Neutrophil (primary cell): ENCODE measurements around the gene NECAP2.

ENCODE experiments used
- H3K27ac ChIP-seq: fragments of 200-600 bp; sonication (generic); 2 replicates; pipeline ENCODE4 v1.5.1; 2016; ENCODE audit warnings: mild to moderate bottlenecking, moderate library complexity
- H3K27me3 ChIP-seq: fragments of 200-600 bp; sonication (generic); 2 replicates; pipeline ENCODE4 v1.6.0; 2016; ENCODE audit warnings: mild to moderate bottlenecking
- H3K36me3 ChIP-seq: fragments of 200-600 bp; sonication (generic); 2 replicates; pipeline ENCODE4 v1.5.1; 2017
- H3K4me1 ChIP-seq, 2 experiments: fragments of 200-600 bp in 1 of 2; sonication (generic) in 1 of 2; 1 replicate in 1 of 2; 2 replicates in 1 of 2; pipeline versions ENCODE4 v1.5.1 to v1.6.1; 2013 to 2016; ENCODE audit warnings: low read depth in 1 of 2, low read length in 1 of 2, mild to moderate bottlenecking in 1 of 2, moderate library complexity in 1 of 2; ENCODE audit not compliant: control insufficient read depth in 1 of 2, insufficient read depth in 1 of 2
- H3K4me3 ChIP-seq, 2 experiments: fragments of 200-600 bp in 1 of 2; sonication (generic) in 1 of 2; 1 replicate in 1 of 2; 2 replicates in 1 of 2; pipeline ENCODE4 v1.5.1; 2013 to 2016; ENCODE audit warnings: low read depth in 1 of 2, low read length in 1 of 2, mild to moderate bottlenecking in 1 of 2, moderate library complexity in 1 of 2
- H3K9me3 ChIP-seq: fragments of 200-600 bp; sonication (generic); 2 replicates; pipeline ENCODE4 v1.5.1; 2016
- TF ChIP-seq, protein P1 (sequence below): fragments of 200-600 bp; sonication (generic); IDR thresholded peaks from 2 replicates; pipeline ENCODE4 v1.5.1; 2016; ENCODE audit warnings: antibody characterized with exemption

NECAP2 gene

DNA sequence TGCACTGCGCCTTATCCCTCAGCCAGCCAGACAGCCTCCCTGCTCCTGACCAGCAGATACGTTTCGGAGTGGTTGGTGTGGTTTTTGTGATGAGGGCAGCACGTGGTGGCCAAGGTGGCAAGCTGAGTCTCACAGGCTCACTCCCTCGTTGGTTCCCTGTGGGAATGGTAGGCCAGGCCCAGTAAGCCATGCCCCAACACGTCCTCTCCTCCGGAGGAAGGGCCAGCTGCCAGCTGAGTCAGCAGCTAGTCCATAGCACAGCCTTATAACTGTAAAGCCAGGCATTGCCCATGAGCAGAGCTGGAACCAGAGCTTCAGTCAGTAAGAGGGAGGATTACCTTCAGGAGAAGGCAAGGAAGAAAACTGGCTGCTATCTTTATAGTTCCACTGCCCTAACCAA lies 43.9 kb upstream of the NECAP2 start:
- Histone ChIP-seq H3K27ac (no peak overlapping the region), H3K4me3 (no peak overlapping the region), H3K4me1 (peaks cover 4% of the 10 kb centered on the region in 2 experiments), H3K36me3 (peaks cover 80% of the 10 kb centered on the region), H3K9me3 (no peaks in the 10 kb centered on the region), H3K27me3 (no peaks in the 10 kb centered on the region)
- TF ChIP-seq, protein P1, sequence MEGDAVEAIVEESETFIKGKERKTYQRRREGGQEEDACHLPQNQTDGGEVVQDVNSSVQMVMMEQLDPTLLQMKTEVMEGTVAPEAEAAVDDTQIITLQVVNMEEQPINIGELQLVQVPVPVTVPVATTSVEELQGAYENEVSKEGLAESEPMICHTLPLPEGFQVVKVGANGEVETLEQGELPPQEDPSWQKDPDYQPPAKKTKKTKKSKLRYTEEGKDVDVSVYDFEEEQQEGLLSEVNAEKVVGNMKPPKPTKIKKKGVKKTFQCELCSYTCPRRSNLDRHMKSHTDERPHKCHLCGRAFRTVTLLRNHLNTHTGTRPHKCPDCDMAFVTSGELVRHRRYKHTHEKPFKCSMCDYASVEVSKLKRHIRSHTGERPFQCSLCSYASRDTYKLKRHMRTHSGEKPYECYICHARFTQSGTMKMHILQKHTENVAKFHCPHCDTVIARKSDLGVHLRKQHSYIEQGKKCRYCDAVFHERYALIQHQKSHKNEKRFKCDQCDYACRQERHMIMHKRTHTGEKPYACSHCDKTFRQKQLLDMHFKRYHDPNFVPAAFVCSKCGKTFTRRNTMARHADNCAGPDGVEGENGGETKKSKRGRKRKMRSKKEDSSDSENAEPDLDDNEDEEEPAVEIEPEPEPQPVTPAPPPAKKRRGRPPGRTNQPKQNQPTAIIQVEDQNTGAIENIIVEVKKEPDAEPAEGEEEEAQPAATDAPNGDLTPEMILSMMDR = no peak

DNA sequence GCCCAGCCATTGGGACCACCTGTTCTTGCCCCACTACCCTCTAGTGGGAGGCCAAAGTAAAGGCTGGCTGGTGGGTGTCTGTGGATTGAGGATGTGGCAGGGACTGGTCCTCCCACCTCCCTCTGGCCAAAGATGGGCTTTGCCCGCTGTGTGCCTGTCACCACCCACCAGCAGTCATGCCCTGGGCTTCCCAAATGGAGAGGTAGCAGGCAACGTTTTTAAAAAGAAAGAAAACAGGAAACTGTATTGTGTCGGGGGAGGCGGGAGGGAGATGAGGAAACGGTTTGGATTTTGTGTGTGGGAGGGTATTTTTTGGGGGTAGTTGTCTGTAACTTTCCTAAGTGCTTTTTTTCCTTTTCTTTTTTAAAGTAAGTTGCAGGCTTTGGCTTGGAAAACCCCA lies 43.4 kb upstream of the NECAP2 start:
- no peaks in the 10 kb centered on the region for H3K4me1 ChIP-seq
- TF ChIP-seq, protein P1 = no peak
- H3K4me3 ChIP-seq = no peak overlapping the region
- H3K27ac ChIP-seq = no peak overlapping the region
- H3K9me3 ChIP-seq = no peaks in the 10 kb centered on the region
- H3K36me3 ChIP-seq = peaks cover 80% of the 10 kb centered on the region
- H3K27me3 ChIP-seq = no peaks in the 10 kb centered on the region

DNA sequence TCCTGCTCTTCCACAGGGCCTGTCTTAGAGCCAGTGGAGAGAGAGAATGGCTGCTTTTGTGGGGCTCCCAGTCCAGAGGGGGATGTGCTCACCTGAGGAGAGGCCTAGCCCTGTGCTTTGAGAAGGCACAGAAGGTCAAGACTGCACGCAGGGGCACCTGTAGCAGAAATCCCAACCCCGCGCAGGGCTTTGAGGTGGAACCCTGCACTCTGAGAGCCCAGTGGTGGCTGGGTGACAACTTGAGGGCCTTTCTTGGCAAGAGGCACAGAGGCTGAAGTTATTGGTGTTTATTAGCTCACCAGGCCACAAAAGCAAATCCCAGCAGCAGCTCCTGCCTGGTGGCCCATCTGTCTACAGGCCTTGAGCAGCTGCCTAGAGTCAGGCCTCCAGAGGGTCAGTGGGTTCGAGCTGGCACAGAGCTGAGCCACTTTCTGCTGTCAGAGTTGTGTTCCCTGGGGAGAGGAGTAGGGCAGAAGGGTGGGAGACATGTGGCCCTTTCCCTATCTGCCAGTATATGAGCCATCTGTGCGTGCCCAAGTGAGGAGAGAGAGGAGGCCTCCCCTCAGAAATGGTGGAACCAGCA lies 42.1 kb upstream of the NECAP2 start:
- Histone ChIP-seq H3K36me3 (peaks cover 71% of the 10 kb centered on the region), H3K4me3 (no peak overlapping the region)
- TF ChIP-seq, protein P1 = no peak

DNA sequence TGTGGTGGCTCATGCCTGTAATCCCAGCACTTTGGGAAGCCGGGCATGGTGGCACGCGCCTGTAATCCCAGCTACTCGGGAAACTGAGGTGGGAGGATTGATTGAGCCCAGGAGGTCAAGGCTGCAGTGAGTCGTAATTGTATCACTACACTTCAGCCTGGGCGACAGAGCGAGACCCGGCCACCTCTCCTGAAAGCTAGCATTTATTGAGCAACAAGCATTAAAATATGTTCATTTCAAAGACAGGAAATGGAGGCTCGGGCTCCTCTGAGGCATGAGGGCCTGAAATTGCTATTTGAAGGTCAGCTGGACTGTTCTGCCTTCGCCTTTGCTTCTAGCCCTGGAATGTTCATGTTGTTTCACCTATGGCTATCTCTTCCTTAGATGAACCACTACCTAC lies 37.8 kb upstream of the NECAP2 start:
- no peaks in the 10 kb centered on the region for H3K4me1 ChIP-seq
- no peak overlapping the region for H3K27ac ChIP-seq
- H3K4me3 ChIP-seq = no peak overlapping the region
- TF ChIP-seq, protein P1 = no peak
- no peaks in the 10 kb centered on the region for H3K27me3 ChIP-seq
- H3K9me3 ChIP-seq = no peaks in the 10 kb centered on the region
- peaks cover 28% of the 10 kb centered on the region for H3K36me3 ChIP-seq

More for the DNA sequence above, 42.1 kb upstream of the NECAP2 start:
- Histone ChIP-seq H3K9me3 (no peaks in the 10 kb centered on the region), H3K27me3 (no peaks in the 10 kb centered on the region), H3K27ac (no peak overlapping the region), H3K4me1 (no peaks in the 10 kb centered on the region)

DNA sequence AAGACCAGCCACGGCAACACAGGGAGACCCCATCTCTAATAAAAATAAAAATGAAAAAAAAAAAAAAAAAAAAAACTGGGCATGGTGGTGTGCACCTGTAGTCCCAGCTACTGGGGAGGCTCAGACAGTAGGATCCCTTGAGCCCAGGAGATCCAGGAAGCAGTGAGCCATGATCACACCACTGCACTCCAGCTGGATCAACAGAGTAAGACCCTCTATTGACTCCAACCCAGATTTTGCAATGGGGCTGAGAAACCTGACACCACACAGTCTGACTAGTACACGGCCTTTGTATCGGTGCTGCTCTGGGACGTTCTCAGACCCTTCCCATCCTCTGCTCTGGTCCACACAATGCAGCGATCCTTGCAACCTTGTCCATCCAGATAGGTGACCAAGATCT lies 35.1 kb upstream of the NECAP2 start:
- Histone ChIP-seq H3K27me3 (no peaks in the 10 kb centered on the region), H3K9me3 (no peaks in the 10 kb centered on the region), H3K36me3 (peaks cover 1% of the 10 kb centered on the region), H3K4me1 (no peaks in the 10 kb centered on the region), H3K27ac (no peak overlapping the region), H3K4me3 (no peak overlapping the region)
- TF ChIP-seq, protein P1 = no peak

DNA sequence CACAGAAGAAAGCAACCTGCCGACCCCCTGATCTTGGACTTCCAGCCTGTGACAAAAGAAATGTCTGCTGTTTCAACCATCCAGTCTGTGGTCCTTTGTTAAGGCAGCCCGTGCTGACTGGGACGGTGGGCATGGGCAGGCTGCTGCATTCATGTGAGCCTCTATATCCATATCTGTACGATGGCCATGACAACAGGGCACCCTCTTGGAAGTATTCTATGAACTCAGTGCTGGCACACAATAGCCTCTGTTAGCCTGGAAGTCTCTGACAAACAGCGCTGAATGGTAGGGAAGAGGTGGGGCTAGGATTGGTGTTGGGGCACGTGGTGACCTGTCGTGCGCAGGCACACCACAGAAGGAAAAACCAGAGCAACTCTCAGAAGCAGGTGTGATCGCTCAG lies 33.7 kb upstream of the NECAP2 start:
- Histone ChIP-seq H3K27me3 (no peaks in the 10 kb centered on the region), H3K36me3 (no peaks in the 10 kb centered on the region), H3K4me3 (no peak overlapping the region)

More for the DNA sequence above, 33.7 kb upstream of the NECAP2 start:
- no peaks in the 10 kb centered on the region for H3K9me3 ChIP-seq
- H3K4me1 ChIP-seq = no peaks in the 10 kb centered on the region
- TF ChIP-seq, protein P1 = no peak
- no peak overlapping the region for H3K27ac ChIP-seq
